SKM-1 treated with dmso at 0.1 percent for 144 hours (cell line): ENCODE data around the gene CALD1.

Source experiments
- DNase-seq: peaks from one replicate; lab custom pipeline; 2025; ENCODE audit not compliant: unreplicated experiment; lab: John Stamatoyannopoulos, UW

CALD1 gene

GRCh38 chr7:134758981-134759380, 20.5 kb upstream of the CALD1 start:
- DNase-seq, result no peak

DNA sequence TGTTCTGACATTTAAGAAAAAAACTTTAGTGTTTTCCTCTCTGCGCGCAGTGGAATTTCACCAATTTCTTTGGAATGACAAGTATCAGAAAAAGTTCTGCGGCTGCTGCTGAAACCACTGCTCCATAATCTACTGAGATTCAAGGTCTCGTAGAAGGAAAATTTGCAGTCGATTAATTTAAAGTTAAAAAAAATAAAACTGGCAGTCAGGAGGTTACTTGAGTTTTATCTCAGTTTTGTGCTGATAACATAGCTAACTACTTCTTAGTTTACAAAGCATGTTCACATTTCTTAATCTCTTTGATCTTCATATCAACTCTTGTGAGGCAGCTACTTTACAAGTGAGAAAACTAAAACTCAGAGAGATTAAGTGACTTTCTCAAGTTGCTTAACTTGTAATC, 18.2 kb upstream of the CALD1 start:
- no peak for DNase-seq

- DNase-seq, result no peak
Measured at GRCh38 chr7:134763960-134764359, 15.5 kb upstream of the CALD1 start.

- DNase-seq, result no peak
Measured at GRCh38 chr7:134764365-134764764, 15.1 kb upstream of the CALD1 start.

DNA sequence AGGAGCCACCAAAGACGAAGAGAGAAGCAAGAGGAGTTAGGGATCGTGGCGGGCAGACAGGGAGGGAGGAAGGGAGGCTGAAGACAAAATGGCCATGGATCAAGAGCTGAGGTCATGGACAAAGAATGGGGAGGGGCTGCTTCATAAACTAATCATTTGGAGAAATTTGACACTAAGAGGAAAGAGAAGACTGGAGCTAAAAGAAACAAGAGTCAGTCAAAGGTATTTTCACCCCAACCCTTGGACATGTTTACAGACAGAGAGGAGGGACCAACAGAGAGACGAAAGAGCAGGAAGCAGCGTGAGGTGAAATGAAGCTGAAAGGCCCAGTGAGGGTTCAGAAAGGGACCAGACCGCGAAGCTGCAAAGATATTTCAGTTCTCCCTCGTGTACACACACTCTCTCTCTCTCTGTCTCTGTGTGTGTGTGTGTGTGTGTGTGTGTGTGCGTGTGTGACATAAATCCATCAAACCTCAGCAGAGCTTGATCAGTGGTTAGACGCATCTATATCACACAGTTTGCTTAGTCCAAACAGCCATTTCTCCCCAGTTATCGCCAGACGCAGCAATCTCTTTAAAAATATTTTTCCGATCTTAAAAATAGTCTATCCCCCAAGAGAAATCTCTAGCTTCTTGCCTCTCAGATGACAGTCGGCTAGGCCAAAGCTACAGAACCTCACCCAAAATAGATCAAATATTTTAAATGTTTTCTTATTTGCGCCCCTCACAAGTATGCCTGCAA, 12.5 kb upstream of the CALD1 start:
- no peak for DNase-seq

DNA sequence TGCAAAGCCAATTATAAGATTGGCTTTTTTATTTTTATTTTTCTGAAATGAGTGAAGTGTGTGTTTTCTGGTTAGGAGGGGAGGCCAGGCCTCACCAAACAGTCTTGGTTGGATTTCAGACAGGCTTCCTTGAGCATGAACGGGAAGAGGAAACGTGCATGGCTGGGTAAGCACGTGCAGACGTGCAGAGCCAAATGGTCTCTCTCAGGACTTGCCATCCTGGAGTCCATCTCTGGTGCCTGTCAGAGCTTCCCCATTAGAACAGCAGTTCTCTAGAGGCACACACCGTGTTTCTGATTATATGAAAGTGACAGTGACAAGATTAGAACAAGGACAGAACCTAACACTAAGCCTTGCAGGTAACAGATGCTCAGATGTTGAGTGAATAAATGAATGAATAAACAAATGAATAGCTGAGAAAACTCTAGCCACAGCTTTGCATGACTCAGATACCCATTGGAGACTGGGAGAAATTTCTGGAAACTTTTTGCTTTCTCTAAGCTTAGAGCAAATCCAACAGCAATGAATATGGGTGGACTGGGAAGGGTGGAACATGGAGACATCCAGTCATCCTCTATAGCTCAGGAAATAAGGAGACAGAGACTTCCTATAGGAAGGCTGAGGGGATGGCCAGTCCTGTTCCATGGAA, 11.8 kb upstream of the CALD1 start:
- DNase-seq, result no peak

DNA sequence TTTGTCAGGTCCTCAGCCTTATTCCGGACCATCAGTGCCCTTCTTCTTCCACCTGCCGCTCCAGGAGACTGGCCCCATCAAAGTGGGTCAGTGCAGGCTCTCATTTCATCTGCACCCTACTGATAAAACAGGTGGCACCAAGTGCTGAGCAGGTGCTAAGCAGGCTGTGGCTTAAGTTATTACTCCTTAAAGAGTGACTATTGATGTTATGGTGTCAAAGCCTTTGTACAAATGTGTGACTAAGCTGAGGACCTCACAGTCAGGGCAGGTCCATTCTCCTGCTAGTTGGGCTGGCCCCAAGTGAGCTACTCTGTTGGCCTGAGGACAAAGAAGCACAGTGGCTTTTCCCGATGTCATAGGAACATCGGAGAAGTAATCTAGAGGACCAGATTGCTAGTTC, 11.2 kb upstream of the CALD1 start:
- no peak for DNase-seq

GRCh38 chr7:134770676-134771075, 8.8 kb upstream of the CALD1 start:
- DNase-seq, result no peak

- DNase-seq, result no peak
Measured at GRCh38 chr7:134771111-134771510, 8.3 kb upstream of the CALD1 start.

DNA sequence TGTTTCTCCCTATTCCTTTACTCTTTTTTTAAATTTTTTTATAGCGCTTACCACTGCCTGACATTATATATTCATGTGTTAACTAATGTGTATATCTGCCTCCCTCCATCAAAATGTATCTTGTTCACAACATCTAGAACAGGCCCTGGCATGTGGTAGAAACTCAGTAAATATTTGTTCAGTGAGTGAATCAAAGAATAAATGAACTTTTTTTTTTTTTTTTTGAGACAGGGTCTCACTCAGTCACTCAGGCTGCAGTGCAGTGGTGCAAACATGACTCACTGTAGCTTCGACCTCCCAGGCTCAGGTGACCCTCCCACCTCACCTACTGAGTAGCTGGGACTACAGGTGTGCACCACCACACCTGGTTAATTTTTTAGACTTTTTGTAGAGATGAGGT, 7.5 kb upstream of the CALD1 start:
- no peak for DNase-seq

GRCh38 chr7:134772401-134772800, 7.0 kb upstream of the CALD1 start:
- no peak for DNase-seq

GRCh38 chr7:134773164-134773563, 6.3 kb upstream of the CALD1 start:
- no peak for DNase-seq

- DNase-seq, result no peak
Measured at GRCh38 chr7:134774119-134774518, 5.3 kb upstream of the CALD1 start.

DNA sequence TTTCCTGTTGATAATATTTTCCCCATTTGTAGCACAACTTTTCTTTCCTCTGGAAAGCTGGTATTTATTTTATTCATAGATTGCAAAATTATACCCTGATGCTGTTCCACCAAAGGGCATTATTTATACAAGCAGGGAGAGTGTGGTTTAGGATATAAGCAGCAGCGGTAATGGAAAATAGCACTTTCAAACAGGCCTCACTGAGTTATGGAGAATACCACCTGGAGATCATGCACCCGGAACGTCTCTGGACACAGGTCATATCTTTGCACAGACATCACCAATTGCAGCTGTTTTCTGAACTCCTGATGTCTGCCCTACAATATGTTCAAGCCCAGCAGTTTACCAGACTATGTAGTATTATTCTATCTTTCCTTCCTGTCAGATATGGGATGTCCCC, 2.0 kb upstream of the CALD1 start:
- no peak for DNase-seq

GRCh38 chr7:134777908-134778580, 1.4 kb upstream of the CALD1 start:
- no peak for DNase-seq

GRCh38 chr7:134779741-134780065, 269 bp downstream of the CALD1 start:
- no peak for DNase-seq

GRCh38 chr7:134780166-134780828, 863 bp downstream of the CALD1 start:
- no peak for DNase-seq

GRCh38 chr7:134781171-134781570, 1.7 kb downstream of the CALD1 start:
- DNase-seq, result no peak

GRCh38 chr7:134782121-134782623, 2.7 kb downstream of the CALD1 start:
- no peak for DNase-seq

GRCh38 chr7:134783294-134784069, 4.0 kb downstream of the CALD1 start:
- DNase-seq, result no peak
